GM10847 (cell line): ENCODE measurements around the gene TRIP11.

ENCODE experiments used
- POLR2A ChIP-seq: IDR thresholded peaks from 2 replicates; pipeline ENCODE4 v1.6.1; 2011; ENCODE audit not compliant: insufficient read length; ENCODE audit errors: extremely low read depth

The TRIP11 gene

GRCh38 chr14:92021523-92021922 is 18.3 kb downstream of the TRIP11 start:
- no peak for TF ChIP-seq POLR2A

DNA sequence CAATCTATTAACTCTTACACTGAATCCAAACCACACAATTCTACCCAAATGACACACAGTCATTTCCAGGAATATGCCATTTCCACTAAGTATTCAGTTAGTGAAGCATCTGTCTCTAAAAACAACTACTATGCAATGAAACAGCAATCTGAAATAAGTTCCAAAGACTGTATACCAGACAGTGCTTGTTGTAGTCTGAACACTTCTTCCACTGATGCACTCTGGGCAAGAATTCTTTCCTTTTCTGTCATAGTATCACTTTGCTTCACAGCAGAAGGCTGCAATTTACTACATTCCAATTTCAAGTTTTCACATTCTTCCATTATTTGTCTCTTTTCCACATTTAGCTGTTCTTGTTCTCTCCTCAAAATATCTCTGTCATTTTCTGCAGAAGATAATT is 25.8 kb downstream of the TRIP11 start:
- no peak for TF ChIP-seq POLR2A

- TF ChIP-seq POLR2A, result no peak
These were observed 27.6 kb downstream of the TRIP11 start for GRCh38 chr14:92012121-92012748.

GRCh38 chr14:92010644-92011043 is 29.2 kb downstream of the TRIP11 start:
- no peak for TF ChIP-seq POLR2A

DNA sequence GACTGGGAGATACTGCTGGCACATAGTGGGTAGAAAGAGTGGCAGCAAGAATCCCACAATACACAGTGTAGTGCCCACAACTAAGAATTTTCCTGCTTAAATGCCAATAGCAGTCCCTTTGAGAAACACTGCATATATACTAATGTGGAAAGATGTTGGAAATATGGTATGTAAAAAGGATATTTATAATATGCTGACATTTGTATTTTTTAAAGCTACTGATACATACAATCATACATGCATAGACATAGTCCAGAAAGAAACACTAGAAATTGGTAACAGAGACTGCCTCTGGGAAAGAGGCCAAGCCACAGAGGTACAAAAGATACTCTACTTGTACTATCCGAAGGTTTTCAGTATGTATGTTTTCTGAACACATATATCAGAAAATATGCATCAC is 30.3 kb downstream of the TRIP11 start:
- no peak for TF ChIP-seq POLR2A

GRCh38 chr14:92005019-92005418 is 34.8 kb downstream of the TRIP11 start:
- TF ChIP-seq POLR2A, result no peak

DNA sequence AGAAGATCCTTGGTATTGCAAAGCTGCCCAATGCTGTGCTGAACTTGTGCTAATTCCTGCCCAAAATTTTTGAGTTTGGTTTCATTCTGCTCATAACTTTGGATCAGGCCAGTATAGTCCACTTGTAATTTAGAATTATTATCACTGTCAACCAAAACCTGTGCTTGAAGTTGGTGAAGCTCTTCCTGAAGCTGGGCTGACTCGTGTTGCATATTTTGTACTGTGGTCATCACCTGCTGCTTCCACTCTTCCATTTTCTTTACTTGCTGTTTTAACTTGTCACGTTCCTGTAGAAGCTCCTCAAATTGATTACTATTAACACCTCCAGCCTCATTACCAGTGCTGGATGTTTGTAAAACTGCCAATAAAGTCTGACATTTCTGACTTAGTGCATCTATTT is 35.8 kb downstream of the TRIP11 start:
- TF ChIP-seq POLR2A, result no peak

- no peak for TF ChIP-seq POLR2A
These were observed 40.9 kb downstream of the TRIP11 start for GRCh38 chr14:91998667-91999570.

- no peak for TF ChIP-seq POLR2A
These were observed 42.4 kb downstream of the TRIP11 start for GRCh38 chr14:91997492-91997891.

GRCh38 chr14:91996948-91997371 is 42.9 kb downstream of the TRIP11 start:
- TF ChIP-seq POLR2A, result no peak

DNA sequence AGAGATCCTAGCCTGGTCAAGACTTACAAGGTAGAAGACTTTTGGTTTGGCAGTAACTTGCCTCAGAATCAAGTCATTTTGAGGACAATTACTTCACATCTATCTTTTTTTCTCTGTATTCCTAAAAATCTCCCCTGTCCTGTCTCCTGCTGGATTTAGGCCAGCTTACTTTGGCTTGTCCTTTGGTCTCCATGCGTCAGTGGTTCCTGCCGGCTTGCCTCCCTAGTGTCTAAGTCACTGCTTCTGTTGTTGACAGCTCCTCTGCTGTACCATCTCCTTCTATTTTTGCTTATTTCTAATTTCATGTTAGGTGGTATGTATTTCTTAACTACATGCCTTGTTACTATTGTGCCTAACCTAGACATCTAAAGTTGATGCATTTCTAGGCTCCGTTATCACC is 52.7 kb downstream of the TRIP11 start:
- TF ChIP-seq POLR2A, result no peak

- TF ChIP-seq POLR2A, result no peak
These were observed 54.2 kb downstream of the TRIP11 start for GRCh38 chr14:91985521-91986255.

- no peak for TF ChIP-seq POLR2A
These were observed 54.9 kb downstream of the TRIP11 start for GRCh38 chr14:91985008-91985407.

DNA sequence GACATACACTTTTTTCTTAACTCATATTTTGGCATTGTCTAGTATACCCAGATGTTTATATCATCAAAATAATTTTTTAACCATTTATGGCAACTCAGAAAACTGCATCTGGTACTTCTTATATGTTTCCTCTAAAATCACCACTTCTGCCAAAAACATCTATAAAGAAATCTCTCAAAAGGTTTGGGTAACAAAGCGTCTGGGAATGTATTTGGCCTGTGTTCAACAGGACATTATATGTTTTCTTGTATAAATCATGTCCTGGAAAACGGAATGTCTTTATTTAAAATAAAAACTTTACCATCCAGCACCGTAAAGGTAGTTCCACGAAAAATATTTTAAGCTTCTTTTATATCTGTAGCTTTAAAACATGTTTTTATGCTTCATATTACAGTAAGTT is 56.3 kb downstream of the TRIP11 start:
- no peak for TF ChIP-seq POLR2A

DNA sequence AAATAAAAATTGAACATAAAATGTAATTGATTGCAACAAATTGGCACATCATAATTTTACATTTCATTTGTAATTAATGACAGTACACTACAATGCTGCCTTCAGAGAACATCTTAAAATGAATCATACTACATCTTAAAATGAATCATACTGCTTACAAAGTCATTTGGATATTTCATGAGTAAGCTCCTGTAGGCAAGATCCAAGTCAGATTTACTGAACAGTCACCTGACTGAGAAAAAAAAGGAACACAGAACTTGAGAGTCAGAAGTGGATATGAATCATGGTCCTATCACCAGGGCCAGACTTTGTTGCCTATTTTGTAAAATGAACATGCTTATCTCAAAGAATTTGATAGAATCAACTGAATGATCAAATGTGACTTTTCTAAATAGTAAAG is 59.7 kb downstream of the TRIP11 start:
- TF ChIP-seq POLR2A, result no peak

DNA sequence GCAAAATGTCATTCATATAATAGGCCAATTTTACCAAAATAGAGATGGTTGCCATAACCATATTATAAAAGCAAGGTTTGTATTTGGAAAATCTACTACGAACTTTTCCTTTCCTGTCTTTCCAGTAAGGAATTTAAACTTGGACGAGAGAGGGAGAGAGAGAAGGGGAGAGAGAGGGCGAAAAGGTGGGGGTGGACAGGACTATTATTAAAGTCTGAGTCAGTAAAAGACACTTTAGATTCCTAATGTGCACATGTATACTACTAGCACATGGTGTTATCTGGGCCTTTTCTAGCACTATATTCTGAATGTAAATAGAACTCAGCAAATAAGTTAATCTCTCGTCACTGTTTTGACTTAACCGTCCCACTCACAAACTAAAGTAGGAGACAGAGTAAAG is 62.0 kb downstream of the TRIP11 start:
- no peak for TF ChIP-seq POLR2A
